ENCODE results near the gene FPR2. TPM values are rescaled to one million over a fixed set of nuclear protein-coding genes. Genes with fewer than 3 reads are reported as not detected.

Gene FPR2
- total and polyA plus RNA-seq, 2 of the 13 experiments (the other 11 are each of a cell fraction or from before 2014, with no cell fraction given) = not detected

DNA sequence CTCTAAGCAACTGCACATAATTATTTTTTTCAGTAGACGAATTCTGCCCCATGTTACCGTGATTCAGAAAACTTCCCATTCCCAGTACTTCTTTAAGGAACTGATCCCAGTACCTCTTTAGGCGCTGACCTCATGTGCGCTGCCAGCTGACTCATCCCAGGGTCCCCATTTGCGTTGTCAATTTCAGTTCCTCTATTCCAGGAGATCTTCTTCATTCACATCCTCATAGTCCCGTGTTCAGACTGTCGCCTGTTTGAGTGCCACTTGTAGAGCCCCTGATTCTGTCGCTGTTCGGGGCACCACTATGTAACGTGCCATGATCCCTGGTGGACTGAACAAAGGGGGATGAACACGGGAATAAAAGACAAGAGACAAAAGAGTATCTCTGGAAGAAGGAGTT, 50.4 kb downstream of the FPR2 start (continued):
- TF ChIP-seq RBM22 (optimal IDR thresholded peaks at IDR 0.05; ENCODE audit: low read length) (no peak), SMAD9 (CRISPR knock-in tag; IDR thresholded peaks at IDR 0.05) (no peak), HCFC1 (IDR thresholded peaks at IDR 0.05; ENCODE audit: low read depth, low read length) (no peak), MATR3 (CRISPR knock-in tag; IDR thresholded peaks at IDR 0.05) (no peak), FLYWCH1 (CRISPR knock-in tag; IDR thresholded peaks at IDR 0.05) (no peak), NCOA1 (CRISPR knock-in tag; IDR thresholded peaks at IDR 0.05) (no peak)
- TF ChIP-seq, protein P1, sequence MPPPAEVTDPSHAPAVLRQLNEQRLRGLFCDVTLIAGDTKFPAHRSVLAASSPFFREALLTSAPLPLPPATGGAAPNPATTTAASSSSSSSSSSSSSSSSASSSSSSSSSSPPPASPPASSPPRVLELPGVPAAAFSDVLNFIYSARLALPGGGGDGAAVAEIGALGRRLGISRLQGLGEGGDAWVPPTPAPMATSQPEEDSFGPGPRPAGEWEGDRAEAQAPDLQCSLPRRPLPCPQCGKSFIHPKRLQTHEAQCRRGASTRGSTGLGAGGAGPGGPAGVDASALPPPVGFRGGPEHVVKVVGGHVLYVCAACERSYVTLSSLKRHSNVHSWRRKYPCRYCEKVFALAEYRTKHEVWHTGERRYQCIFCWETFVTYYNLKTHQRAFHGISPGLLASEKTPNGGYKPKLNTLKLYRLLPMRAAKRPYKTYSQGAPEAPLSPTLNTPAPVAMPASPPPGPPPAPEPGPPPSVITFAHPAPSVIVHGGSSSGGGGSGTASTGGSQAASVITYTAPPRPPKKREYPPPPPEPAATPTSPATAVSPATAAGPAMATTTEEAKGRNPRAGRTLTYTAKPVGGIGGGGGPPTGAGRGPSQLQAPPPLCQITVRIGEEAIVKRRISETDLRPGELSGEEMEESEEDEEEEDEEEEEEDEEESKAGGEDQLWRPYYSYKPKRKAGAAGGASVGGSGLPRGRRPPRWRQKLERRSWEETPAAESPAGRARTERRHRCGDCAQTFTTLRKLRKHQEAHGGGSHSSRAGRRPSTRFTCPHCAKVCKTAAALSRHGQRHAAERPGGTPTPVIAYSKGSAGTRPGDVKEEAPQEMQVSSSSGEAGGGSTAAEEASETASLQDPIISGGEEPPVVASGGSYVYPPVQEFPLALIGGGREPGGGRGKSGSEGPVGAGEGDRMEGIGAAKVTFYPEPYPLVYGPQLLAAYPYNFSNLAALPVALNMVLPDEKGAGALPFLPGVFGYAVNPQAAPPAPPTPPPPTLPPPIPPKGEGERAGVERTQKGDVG (CRISPR knock-in tag; IDR thresholded peaks at IDR 0.05; ENCODE audit: borderline replicate concordance) = no peak
- TF ChIP-seq, protein P2, sequence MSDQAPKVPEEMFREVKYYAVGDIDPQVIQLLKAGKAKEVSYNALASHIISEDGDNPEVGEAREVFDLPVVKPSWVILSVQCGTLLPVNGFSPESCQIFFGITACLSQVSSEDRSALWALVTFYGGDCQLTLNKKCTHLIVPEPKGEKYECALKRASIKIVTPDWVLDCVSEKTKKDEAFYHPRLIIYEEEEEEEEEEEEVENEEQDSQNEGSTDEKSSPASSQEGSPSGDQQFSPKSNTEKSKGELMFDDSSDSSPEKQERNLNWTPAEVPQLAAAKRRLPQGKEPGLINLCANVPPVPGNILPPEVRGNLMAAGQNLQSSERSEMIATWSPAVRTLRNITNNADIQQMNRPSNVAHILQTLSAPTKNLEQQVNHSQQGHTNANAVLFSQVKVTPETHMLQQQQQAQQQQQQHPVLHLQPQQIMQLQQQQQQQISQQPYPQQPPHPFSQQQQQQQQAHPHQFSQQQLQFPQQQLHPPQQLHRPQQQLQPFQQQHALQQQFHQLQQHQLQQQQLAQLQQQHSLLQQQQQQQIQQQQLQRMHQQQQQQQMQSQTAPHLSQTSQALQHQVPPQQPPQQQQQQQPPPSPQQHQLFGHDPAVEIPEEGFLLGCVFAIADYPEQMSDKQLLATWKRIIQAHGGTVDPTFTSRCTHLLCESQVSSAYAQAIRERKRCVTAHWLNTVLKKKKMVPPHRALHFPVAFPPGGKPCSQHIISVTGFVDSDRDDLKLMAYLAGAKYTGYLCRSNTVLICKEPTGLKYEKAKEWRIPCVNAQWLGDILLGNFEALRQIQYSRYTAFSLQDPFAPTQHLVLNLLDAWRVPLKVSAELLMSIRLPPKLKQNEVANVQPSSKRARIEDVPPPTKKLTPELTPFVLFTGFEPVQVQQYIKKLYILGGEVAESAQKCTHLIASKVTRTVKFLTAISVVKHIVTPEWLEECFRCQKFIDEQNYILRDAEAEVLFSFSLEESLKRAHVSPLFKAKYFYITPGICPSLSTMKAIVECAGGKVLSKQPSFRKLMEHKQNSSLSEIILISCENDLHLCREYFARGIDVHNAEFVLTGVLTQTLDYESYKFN (CRISPR knock-in tag; conservative IDR thresholded peaks at IDR 0.05) = no peak
- TF ChIP-seq, protein P3, sequence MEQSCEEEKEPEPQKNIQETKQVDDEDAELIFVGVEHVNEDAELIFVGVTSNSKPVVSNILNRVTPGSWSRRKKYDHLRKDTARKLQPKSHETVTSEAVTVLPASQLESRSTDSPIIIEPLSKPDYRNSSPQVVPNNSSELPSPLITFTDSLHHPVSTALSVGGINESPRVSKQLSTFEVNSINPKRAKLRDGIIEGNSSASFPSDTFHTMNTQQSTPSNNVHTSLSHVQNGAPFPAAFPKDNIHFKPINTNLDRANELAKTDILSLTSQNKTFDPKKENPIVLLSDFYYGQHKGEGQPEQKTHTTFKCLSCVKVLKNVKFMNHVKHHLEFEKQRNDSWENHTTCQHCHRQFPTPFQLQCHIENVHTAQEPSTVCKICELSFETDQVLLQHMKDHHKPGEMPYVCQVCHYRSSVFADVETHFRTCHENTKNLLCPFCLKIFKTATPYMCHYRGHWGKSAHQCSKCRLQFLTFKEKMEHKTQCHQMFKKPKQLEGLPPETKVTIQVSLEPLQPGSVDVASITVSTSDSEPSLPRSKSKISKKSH (CRISPR knock-in tag; IDR thresholded peaks at IDR 0.05; ENCODE audit: borderline replicate concordance) = no peak

Data from HepG2 (cell line).